GM18505 (cell line): Measurements from ENCODE around the gene POLR1A.

Source experiments
- ATAC-seq: cut with Tn5 transposase; IDR thresholded peaks from one replicate; pipeline ENCODE4 v1.9.1; 2021; ENCODE audit not compliant: unreplicated experiment
- POLR2A ChIP-seq: IDR thresholded peaks from 4 replicates; pipeline ENCODE4 v1.6.1; 2011; ENCODE audit warnings: borderline replicate concordance; ENCODE audit not compliant: insufficient read depth, insufficient read length; ENCODE audit errors: extremely low read depth

The POLR1A gene

DNA sequence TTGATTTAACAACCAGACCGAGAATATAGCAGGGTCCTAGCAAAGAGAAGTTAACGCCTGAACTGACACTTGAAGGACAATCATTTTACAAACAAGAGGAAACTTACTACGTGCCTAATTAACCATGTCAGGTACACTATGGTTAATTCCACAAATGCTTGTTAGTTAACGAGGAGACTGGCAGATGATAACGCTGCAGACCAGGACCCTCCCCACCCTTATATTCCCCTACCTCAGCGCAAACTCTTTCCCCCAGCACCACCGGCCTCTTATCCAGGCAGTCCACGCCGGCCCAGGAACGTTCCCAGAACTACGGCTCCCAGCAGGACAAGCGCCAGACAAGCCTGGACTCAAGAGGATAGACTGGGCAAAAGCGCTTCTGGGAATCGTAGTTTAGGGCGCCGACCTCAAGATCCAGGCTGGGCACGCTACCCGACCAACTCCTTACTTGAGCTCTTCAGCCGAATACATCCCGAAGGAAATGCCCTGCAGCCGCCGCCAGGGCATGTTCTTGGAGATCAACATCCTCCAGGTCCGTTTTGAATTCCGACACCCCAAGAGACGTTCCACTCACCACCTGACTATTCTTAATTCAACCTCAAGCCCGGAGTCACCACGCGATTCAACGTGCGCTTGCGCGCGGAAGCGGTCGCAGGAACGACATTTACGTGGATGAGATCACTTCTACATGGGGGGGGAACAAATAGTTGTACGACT is at the start of gene POLR1A:
Gene POLR1A, minus strand, starts transcription at position 635 of the 717 bp plus-strand sequence. Its CDS starts 110 bp downstream, at position 525.
- TF ChIP-seq POLR2A, result peak; percentile 45
- peak; percentile 61 for ATAC-seq

DNA sequence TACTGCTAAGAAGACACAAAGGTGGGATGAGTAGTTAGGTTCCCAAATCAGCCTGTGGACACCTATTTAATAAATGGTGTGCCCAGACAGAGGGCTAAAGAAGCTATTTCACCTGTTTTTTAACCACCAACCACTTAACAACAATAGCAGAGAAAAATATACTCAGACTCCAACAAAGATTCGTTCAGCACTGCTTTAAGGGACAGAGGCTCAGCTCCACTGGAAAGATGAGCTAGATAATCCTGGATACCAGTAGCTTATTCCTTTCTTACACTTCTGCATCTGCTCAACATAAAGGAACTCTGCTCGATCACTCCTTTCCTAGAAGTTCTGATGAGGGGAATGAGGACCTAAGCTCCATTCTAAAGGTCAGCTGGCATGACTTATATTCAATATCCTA is 44.8 kb upstream of the POLR1A start:
- no peak for ATAC-seq
- no peak for TF ChIP-seq POLR2A

DNA sequence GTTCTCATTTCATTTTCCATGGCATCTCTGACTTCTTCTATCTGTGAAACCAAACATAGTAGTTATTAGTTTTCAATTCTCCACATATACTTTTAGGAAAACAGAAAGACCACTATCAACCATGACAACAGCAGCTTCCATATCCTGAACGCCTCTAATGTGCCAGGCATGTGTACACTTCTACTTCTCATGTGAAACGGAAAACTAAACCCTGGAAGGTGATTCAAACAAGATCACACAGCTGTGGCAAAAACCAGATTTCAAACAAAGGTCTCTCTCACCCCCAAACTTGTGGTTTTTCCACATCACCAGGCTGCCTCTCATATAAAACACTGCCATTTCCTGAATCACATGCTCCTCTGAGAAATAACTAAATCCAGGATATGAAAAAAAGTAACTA is 42.1 kb upstream of the POLR1A start:
- no peak for TF ChIP-seq POLR2A
- no peak for ATAC-seq

DNA sequence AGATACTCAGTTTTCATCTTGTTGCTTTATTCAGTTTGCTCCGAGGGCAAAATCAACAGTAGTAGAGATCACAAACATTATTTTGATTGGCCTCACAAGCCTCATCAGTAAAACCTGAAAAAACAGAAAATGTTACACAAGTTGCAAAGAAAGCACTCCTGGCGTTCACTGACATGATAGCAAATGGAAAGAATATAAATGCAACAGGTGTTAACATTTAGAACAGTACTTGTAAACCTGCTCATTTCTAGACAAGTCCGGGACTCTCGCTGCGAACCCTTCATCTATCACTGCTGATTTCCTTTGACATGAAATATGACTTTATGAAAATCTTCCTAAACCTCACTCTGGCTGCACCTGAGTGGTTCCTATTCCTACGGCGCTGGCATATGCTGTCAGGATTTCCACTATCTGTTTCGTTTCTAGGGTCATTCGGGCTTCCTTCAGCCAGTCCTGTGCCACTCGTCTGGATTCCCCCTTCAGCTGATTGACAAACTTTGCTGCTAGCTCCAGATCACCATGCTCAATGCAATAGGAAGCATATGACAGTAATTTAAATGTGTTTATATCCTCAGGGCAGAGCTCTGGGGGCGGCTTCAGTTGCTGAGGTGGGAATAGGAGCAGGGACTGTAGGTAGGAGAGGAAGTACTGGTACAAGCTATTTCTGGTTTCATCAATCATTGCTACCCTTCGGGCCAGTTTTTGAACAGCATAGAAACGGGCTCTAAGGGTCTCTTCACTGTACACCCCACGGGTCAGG is 38.4 kb upstream of the POLR1A start:
- ATAC-seq, result no peak
- TF ChIP-seq POLR2A, result no peak

DNA sequence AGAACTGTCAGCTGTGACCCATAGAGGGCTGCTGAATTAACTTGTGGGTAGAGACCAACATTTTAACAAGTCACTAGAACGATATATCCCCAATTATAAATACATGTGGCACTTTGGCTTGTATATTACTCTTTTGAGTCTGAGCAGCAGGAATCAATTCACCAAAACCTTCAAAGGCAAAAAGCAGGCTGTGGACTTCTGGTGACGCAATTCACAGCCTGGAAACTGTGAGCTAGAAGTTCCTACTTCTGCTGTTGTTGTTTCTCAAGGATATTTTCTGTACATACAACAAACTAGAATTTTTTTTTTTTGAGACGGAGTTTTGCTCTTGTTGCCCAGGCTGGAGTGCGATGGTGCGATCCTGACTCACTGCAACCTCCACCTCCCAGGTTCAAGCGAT is 37.6 kb upstream of the POLR1A start:
- TF ChIP-seq POLR2A, result no peak

DNA sequence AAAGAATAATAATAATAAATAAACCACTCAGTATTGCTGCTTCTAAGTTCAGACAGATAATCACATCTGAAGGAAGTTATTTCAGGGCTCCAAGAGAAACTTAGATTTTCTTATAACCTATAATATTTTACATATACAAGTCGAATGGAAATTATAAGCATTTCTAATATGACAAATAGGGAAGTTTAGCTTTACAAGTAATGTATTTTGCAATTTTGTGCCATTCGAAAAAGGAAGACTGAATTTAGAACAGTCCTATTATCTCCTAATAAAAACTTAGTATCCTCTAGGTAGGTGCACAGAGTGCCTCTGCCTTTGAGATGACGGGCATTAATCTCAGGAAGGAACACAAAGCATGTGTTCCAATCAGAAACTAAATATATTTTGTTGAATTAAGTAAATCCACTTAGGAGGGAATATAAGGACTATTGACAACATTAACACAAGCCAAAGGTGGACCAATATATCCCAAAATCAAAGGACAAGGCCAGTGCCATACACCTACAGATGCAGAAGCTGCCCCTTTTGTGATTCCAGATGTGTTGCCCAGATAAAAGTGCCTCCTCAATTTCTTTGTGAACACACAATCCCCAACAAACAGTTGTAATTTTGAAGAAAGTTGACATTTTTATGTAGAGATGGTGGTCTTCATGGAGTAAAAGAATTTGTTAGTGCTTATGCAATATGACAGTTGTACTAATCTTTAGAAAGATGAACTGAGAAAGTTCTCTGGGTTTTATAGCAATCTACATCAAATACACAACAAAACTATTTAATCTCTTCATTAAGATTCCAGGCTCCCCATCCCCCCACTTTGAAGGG is 37.0 kb upstream of the POLR1A start:
- no peak for ATAC-seq
- no peak for TF ChIP-seq POLR2A

More for the DNA sequence above, 37.6 kb upstream of the POLR1A start:
- ATAC-seq, result no peak

DNA sequence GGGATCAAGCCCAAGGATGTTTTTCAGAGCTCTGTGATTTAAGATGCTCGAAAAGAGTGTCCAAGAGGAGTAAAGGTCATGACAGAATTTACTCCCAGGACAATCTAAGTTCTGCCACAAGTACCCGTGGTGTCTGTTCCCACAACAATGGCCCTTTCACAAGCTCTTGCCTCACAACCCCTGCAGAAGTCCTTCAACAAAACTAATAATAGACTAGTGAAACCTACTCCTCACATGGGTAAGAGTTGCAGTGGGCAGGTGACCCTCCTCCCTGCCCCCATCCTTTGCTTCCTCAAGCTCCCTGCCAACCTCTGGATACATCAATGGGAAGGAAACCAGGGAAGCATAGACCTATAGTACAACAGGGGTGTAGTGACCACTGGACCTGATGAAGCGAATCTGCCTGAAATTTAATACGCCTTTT is 35.3 kb upstream of the POLR1A start:
- no peak for ATAC-seq
- no peak for TF ChIP-seq POLR2A

DNA sequence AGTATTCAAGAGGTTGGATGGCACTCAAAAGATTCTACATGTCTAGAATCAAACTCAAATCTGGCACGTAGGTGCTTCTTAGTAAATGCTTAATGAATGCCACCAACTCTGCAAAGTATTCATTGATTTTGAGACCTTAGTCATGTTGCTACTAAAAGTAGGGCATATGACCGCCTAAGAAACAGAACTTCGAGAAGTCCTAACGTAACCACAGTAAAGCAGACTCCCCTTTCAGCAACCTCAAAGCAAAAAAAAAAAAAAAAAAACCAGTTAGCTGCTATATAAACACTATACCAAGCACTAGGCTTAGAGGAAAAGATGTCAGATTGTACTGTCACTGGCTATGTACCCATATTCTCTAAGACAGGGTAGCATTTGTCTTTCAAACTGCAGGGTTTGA is 34.3 kb upstream of the POLR1A start:
- ATAC-seq, result no peak
- TF ChIP-seq POLR2A, result no peak

DNA sequence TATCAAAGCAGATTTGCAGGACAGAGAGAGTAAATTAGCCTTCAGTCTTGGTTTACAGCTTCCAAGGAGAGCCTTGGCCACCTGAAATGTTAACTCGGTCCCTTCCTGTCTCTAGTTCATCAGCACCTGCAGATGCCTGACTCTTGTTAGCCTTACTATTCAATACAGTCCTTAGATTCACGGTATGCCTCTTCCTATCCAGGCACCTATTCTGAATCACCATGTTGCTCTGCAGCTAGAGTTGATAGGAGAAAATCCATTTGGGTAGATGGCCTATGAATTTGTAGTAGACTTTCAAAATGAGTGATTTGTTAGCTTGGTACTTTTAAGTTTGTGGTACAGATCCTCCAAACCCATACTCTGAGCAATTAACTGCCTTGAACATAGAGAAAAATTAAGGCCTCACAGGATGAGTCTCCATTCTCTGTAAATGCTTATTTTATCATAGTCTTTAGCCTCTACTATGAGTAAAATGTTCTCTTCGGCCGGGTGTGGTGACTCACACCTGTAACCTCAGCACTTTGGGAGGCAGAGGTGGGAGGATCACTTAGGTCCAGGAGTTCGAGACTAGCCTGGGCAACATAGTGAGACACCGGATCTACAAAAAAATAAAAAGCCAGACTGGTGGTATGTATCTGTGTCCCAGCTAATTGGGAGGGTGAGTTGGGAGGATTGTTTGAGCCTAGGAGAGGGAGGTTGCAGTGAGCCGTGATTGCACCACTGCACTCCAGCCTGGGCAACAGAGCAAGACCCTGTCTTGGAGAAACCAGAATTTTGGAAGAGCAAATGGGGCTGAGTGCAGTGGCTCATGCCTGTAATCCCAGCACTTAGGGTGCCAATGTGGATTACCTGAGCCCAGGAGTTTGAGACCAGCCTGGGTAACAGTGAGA is 33.3 kb upstream of the POLR1A start:
- TF ChIP-seq POLR2A, result no peak
- ATAC-seq, result no peak

DNA sequence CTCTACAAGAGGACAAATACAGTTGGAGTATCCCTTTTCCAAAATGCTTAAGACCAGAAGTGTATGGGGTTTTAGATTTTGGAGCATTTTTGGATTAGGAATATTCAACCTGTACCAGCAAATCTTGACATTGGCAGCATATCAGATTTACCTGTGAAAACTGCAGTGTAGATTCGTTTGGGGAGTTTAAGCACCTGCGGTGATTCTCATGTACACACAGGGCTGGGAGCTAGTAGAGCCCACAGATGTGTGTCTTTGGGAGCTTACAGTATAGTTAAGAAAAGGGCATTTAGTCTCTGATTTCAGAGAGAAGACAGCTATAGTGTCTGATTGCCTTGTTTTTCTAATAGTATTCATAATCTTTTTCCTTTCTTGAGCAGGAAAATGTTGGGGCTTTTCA is 30.5 kb upstream of the POLR1A start:
- no peak for TF ChIP-seq POLR2A
- ATAC-seq, result no peak

DNA sequence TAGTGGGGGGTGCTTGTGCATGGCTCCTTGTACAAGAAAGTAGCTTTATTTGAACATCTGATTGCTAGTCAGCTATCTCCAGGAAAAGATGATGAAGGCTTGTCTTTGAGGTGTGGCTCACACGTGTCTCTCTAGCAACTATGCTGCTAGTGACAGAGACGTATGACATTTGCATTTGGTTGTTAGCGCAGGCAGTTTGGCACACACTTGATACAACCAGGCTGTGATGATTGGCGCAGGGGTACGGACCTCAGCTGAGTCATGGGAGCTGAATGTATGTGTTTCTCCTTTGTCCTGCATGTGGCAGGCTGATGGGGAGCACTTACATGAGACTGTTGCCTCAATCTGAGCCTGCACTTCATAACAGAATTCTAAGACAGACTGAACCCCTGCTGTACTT is 30.0 kb upstream of the POLR1A start:
- ATAC-seq, result no peak
- no peak for TF ChIP-seq POLR2A

DNA sequence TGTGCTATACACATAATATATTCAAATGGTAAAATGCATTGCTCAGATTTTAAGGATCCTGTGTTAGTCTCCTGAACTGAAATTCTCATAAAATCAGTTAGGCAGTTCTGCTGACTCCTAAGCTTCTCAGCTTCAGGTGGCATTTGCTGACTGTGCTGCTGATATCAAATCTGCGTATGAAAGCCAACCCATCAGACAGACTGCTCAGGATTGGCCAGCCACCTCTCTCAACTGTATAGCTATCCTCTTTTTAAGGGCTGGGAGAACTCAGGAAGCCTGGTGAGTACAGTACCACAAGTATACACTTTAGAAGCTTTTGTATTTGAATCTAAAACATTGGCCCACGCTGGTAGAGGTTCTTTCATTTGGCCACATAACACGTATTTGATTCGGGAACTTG is 29.0 kb upstream of the POLR1A start:
- TF ChIP-seq POLR2A, result no peak
- ATAC-seq, result no peak
